ENCODE measurements around the gene ANKRD44. TPM values are rescaled to one million over a fixed set of nuclear protein-coding genes. Genes with fewer than 3 reads are reported as not detected.
"Not testable (repeated sequence)": the region's sequence is repeated elsewhere in the genome, so short reads cannot be mapped to it uniquely, and the experiment has no call there.

Gene ANKRD44
- total RNA-seq, 1 donor from 2014 or later = 5.6 TPM

DNA sequence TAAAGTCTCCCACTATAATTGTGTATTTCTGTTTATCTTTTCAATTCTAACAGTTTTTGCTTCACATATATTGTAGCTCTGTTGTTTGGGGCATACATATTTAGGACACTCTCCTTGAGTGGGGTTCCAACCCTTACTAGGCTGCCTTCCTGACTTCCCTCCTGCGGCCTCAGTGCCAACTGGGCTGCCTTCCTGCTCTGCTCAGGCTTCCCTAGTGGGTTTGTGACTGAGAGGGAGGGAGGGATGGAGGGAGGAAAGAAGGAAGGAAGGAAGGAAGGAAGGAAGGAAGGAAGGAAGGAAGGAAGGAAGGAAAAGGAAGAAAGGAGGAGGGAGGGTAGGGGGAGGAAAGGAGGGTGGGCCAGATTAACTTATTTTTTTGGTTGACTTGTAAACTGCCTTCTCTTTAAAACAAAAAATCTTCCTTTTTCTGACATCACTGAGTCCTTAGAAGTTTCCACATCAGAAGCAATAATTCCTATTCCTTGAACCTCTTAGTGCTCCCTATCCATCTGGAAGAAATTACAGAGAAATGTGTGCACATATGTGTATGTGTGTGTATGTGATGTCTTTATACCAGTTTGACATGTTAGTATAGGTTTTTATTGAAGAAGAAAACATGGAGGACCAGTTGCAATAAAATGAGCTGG lies 238.7 kb downstream of the ANKRD44 start:
- no peak for DNase-seq

GRCh38 chr2:197071213-197071612 lies 239.4 kb downstream of the ANKRD44 start:
- no peak for DNase-seq

GRCh38 chr2:197069958-197070357 lies 240.6 kb downstream of the ANKRD44 start:
- DNase-seq = no peak

- DNase-seq = not testable (repeated sequence)
These were observed 248.0 kb downstream of the ANKRD44 start for GRCh38 chr2:197062574-197062973.

- DNase-seq = no peak
These were observed 251.1 kb downstream of the ANKRD44 start for GRCh38 chr2:197059477-197059876.

GRCh38 chr2:197058777-197059300 lies 251.7 kb downstream of the ANKRD44 start:
- no peak for DNase-seq

DNA sequence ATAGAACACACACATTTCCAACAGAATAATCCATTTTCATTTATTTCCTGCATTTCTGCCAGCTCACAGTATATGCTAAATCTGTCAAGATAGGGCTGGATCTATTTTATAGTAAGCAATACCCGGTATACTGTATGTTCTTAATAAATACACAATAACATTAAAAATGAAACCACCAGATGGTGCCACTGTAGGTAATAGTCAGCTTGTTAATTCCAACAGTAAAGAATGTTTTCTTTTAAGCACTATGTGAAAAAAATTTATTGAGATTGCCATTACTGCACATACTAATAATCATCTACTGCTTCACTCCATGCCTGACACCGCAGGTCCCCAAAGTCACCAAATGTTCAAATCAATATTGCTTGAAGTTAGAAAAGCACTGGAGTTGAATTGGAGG lies 252.6 kb downstream of the ANKRD44 start:
- no peak for DNase-seq

GRCh38 chr2:197055045-197055444 lies 255.5 kb downstream of the ANKRD44 start:
- DNase-seq = no peak

DNA sequence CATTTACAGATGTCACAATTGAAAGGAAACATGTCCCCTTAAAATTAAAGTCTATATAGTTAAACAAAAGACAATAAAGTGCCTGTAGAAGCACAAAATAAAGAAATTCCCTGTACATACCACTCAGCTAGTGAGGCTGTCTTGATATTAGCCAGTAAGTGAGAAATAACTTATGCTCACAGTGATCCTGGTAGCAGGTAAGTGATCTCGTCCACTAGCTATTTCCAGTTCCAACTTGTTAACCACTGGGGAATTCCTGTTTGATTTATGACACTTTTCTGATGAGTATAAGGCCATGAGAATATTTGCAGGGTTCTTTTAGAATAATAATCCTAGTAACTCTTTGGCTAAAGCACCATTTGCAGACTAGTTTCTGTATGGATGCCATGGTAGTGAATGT lies 256.1 kb downstream of the ANKRD44 start:
- no peak for DNase-seq

- no peak for DNase-seq
These were observed 258.2 kb downstream of the ANKRD44 start for GRCh38 chr2:197052356-197052755.

DNA sequence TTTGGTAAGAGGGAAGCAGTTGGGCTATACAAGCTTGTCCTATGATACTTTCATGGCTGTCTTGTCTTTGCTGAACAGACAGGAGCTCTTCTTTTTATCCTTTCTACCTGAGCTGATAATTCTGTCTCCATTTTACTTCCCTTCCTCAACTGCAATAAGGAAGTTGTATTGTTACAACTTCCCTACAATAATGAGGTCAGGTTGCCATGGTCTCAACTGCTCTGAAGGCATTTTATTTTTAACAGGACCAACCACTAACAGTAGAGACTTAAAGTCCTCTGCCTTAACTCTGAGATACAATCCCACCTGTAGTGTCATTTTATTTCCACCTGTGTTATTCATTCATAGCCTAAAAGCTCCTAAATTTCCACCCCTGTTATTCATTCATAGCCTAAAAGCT lies 265.5 kb downstream of the ANKRD44 start:
- peak; percentile 25 for DNase-seq

GRCh38 chr2:197042739-197043196 lies 267.8 kb downstream of the ANKRD44 start:
- DNase-seq = no peak

- no peak for DNase-seq
These were observed 272.6 kb downstream of the ANKRD44 start for GRCh38 chr2:197037863-197038398.

DNA sequence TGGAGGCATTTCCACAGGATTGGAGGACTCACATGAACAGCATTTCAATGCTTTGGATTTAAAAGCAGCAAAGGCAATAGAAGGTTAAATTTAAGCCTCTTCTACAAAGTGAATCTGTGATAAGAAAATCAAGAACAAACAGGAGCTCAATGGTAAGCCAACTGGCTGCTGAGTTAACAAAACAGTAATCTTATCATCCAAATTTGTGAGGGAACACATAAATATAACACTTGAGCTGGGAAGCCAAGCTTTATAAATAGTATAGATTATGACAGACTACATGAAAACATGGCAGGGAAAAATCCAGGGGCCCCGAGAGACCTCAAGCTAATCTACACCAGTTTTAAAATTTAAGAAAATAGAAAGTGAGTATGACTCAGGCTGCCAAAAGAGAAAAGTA lies 275.6 kb downstream of the ANKRD44 start:
- DNase-seq = no peak

DNA sequence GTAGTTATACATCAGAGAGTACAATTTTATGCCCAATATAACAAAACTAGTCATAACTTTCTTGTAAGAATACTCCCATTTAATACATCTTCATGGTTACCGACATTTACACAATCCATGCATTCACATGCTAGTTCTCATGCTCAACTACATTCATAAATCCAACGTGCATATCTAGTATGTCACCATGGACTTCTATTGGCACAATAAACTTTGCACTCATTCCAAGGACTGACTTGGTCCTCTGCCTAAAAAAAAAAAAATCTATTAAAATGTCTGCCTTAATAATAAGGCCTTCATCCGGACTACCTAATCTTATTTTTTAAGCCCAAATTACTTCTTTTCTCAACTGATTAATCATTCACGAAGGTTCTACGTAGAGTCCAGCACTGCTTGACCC lies 276.3 kb downstream of the ANKRD44 start:
- DNase-seq = no peak

- no peak for DNase-seq
These were observed 277.4 kb downstream of the ANKRD44 start for GRCh38 chr2:197033222-197033621.

DNA sequence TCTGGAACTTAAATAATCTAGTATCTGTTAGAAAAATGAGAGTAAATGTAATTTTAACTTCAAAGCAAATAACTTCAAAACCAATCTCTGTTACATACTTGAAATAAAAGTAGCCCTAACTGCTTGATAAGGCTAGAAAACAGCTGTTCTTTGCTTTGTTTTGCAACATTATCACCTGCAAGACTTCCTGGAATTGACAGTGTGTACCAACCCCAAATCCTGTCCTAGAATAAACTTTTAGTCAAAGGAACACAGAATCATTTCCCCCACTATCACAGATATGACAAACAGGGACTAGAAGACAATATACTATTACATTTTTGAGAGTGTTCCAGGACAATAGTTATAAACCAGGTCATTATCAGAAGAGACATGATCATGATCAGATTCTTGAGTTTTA lies 278.8 kb downstream of the ANKRD44 start:
- DNase-seq = peak; percentile 62

DNA sequence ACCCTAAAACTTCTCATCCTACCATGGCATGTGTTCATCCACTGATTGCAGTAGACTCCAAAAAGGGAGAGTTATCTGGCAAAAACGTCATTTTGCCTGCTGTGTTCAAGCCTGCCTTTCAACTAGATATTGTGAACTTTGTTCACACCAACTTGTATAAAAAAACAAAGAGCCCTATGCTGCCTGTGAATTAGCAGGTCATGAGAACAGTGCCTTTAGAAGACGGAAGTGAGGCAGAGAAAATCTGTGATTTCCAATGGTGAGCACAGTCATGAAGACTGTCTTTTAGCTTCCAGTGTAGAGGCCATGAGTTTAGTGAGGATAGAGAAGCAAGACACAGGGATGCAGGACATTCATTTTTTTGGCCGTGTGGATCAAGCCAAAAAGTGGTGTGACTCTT lies 280.5 kb downstream of the ANKRD44 start:
- DNase-seq = no peak

DNA sequence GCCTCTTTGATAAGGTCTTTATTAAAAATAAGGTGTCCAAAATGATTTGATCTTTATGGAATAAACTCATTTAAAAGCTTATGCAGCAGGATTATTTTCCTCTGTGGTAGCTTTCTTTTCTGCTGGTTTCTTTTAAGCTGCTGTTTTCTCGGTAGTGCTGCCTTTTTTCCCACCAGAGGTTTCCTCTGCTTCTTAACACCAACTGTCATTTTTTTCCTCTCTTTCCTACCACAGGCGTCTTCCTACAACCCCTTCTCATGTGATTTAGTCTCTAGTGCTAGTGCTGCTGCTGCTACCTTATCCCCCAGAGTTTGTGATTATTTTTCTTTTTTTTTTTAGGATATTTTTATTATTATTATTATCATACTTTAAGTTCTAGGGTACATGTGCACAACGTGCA lies 281.9 kb downstream of the ANKRD44 start:
- no peak for DNase-seq

GRCh38 chr2:197028230-197028629 lies 282.4 kb downstream of the ANKRD44 start:
- DNase-seq = peak; percentile 82

GRCh38 chr2:197024206-197024605 lies 286.4 kb downstream of the ANKRD44 start:
- no peak for DNase-seq

- not testable (repeated sequence) for DNase-seq
These were observed 289.7 kb downstream of the ANKRD44 start for GRCh38 chr2:197020921-197021320.

DNA sequence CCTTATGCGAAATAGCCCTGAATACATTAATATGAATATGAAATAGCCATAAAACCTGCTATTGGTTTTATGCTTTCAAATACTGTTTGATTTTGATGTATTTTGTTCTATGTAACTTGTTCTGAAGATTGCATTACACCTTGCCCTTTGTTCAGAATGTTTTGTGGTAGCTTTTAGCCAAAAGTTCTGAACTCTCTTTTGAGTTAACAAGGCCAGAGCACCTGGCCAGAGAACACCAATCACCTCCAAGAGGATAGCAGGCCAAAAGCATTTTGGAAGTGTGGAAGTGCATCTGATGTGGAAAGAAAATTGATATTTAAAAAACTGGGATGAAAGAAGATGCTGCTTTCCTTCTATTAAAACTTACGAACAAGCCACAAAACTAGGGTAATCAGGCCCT lies 297.5 kb downstream of the ANKRD44 start:
- DNase-seq = no peak

GRCh38 chr2:197011801-197012641 lies 298.6 kb downstream of the ANKRD44 start:
- DNase-seq = peak; percentile 75
